Peyer's patch (tissue), 4 donors: Measurements from ENCODE around the gene SGTA.

Source experiments
- CTCF ChIP-seq, 6 experiments: fragments of 450-650 bp in 4 of 6; fragments of 200-600 bp in 2 of 6; sonication (generic) in 1 of 6; IDR thresholded peaks; one replicate each; pipeline ENCODE4 v1.5.1; 2017 to 2019; ENCODE audit warnings: antibody characterized with exemption in 6 of 6, mild to moderate bottlenecking in 3 of 6, moderate library complexity in 1 of 6
- POLR2A ChIP-seq, 2 donors: fragments of 450-650 bp; IDR thresholded peaks; one replicate each; pipeline ENCODE4 v1.5.1; 2017; ENCODE audit warnings: antibody characterized with exemption in 2 of 2, mild to moderate bottlenecking in 2 of 2, moderate library complexity in 2 of 2

DNA sequence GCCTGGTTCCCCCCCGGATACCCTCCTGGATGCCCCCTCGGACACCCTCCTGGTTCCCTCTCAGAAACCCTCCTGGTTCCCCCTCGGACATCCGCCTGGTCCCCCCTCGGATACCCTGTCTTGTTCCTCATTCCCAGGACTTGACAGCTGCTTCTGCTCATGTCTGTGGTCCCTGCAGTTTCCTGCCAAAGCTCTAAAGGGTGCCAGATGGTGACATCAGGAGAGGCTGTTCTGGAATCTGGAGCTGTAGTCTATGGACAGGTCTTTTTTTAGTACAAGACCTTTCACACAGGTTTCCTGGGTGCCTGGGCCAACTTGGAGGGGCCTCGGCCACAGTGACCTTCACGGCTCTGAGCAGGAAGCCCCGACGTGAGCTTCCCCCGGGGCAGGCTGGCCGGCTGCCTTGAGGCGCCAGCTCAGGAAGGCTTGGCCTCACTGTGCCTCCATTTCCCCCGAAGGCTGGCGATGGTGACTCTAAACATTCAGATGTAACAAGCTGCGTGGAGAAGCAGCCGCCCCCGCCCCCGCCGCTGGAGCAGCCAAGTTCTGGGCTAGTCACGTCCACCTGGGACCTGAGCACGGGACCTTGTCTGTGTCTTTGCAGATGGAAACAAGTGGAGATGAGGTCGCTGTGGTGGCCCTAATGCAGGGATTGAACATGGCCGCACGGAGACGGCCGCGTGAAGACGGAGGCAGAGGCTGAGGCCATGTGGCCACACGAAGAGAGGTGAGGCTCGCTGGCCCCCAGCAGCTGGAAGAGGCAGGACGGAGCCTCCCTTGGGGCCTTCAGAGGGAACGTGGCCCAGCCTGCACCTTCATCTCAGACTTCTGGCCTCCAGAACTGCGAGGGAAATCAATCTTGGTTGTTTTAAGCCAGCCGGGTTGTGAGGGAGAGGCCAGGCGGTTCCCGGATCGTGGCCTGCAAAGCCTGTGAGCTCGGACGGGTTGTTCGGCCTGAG is 12.7 kb downstream of the SGTA start:
- TF ChIP-seq CTCF (IDR thresholded peaks at IDR 0.05) (no peak), POLR2A (IDR thresholded peaks at IDR 0.05) (no peak)
